GM12873 (cell line): ENCODE measurements around the gene SETD6.

Experiments used
- TF ChIP-seq, protein P1 (sequence below): IDR thresholded peaks from 2 replicates; pipeline ENCODE4 v1.5.1; 2012; ENCODE audit warnings: low read depth, mild to moderate bottlenecking, moderate library complexity, low read length, control low read depth; ENCODE audit not compliant: insufficient read depth; ENCODE audit errors: missing control alignments

The SETD6 gene

DNA sequence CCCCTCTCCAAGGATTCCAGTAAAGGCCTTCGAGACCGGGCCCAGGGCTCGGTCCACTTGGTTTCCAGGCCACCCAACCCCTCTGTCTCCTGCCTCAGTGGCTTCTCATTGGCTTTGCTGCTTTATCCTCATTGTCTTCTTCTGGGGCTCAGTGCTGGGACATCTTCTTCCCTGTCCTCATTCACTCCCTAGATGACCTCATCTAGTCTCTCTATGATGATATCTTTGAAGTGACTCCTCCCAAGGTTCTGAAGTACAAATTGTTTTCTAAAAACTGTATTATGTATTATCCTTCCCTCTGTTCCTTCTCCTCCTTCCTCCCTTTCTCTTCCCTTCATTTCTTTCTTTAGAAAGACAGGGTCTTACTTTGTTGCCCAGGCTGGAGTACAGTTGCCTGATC lies 42.5 kb upstream of the SETD6 start:
- TF ChIP-seq, protein P1, sequence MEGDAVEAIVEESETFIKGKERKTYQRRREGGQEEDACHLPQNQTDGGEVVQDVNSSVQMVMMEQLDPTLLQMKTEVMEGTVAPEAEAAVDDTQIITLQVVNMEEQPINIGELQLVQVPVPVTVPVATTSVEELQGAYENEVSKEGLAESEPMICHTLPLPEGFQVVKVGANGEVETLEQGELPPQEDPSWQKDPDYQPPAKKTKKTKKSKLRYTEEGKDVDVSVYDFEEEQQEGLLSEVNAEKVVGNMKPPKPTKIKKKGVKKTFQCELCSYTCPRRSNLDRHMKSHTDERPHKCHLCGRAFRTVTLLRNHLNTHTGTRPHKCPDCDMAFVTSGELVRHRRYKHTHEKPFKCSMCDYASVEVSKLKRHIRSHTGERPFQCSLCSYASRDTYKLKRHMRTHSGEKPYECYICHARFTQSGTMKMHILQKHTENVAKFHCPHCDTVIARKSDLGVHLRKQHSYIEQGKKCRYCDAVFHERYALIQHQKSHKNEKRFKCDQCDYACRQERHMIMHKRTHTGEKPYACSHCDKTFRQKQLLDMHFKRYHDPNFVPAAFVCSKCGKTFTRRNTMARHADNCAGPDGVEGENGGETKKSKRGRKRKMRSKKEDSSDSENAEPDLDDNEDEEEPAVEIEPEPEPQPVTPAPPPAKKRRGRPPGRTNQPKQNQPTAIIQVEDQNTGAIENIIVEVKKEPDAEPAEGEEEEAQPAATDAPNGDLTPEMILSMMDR: no peak

DNA sequence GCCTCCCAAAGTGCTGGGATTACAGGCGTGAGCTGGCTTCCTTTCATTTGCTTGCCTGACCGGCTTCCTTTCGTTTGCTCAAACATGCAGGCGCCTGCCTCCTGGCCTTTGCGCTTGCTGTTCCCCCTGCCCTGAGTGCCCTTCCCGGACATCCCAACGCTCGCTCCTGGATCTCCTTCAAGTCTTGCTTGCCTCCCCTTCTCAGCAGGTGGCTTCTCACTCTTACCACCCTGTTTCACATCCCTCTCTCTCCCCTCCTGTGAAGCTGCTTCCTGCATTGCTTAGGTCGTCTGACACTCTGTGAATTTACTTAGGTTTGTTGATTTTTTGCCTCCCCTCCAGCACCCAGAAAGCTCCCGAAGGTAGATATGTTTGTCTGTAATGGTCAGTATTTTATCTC lies 41.0 kb upstream of the SETD6 start:
- TF ChIP-seq, protein P1: no peak

DNA sequence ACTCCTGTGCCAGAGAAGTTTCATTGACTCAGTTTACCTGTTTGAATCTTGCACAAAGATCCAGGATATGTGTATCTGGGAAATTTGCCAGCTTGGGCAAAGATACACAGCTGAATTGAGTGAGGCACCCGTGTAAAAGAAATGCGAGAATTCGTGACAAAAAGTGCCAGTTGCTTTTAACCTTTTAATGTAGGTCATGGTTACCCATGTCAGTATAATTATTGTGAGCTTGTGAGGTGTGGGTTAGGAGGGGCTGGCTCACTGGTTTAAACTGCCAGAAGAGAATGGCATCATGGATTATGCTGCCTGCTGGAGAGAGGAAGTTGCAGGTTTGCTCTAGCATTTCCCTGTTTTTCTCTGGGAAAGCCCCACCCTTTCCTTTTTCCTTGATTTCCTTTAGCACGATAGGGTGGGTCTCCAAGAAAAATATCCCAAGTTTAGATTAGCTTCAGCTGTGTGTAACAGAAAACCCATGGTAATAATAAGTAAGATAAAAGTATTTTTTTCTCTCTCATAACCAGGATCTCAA lies 40.2 kb upstream of the SETD6 start:
- TF ChIP-seq, protein P1: no peak

DNA sequence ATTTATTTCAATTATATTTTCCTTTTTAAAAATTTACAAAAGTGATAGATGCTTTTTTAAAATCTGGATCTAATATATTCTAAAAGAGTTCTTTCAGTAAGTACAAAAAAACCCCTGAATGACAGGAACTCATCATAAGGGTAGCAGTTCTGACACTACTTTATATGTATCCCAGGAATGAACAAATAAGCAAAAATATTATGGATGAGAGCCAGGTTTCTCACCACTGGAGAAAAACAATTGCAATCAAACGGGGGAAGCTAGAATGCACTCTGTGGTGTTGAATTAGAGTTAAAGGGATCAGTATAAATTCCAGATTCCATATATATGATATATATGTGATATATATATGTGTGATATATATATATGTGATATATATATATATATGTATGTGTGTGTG lies 38.5 kb upstream of the SETD6 start:
- TF ChIP-seq, protein P1: no peak

DNA sequence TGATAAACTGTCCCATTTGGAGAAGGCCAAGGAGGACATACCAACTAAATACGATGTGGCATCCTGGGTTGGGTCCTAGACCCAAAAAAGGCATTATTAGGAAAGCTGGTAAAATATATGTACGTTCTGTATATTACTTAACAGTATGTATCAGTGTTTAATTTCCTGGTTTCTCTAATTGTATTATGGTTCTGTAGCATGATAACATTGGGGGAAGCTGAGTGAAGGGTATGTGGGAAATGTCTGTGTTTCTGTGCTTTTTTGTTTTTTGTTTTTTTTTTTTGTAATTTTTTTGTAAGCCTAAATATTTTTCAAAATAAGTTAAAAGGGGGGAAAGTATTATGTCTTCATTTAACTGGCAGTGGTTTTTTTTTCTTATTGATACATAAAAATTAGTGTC lies 36.9 kb upstream of the SETD6 start:
- TF ChIP-seq, protein P1: no peak

DNA sequence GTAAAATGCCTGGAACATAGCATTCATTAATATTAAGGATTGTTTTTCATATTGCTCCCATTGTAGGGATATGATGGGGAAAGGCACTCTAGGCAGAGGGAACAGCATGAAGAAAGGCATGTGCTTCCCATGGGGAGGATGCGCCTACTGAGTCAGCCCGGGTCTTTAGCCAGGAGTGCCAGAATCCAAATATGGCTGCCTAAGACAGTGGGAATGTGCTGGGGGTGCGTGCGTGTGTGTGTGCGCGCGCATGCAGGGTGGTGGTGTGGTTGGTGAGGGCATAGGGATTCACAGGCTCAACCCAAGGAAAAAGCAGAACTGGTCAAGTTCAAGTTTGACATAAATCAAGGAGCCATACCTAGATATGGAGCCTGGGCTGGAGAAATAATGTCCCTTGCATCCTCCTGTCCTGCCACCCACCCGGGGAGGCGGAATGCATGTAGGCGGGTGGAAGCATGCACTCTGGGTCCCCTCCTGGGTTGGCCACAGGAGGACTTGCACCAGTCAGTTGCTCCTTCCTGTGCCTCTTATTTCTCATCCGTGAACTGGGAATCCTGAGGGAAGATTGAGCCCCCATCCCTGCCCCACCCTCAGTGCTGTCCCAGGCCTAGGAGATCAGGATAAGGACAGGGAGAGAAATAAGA lies 34.0 kb upstream of the SETD6 start:
- TF ChIP-seq, protein P1: no peak

DNA sequence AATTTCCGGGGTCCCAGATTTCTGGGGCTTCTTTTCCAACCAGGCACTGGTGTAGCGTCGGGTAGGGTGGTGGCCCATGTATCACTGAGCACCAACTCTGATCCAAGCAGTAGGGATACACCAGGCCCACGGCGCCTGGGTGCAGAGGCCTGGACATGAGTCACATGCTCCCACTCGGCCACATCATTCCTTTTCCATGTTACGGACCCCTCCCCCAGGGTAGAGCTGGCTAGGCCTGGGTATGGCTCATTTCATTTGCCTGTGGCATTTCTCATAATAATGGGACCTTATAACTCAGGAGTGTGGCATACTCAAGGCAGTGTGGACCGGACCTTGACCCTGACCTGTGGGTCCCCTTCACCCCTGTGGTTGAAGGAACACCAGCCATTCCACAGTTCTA lies 33.4 kb upstream of the SETD6 start:
- TF ChIP-seq, protein P1: no peak
